ENCODE data around the gene RHNO1. TPM values are rescaled to one million over a fixed set of nuclear protein-coding genes. Genes with fewer than 3 reads are reported as not detected.
A peak's percentile ranks its signal among the peaks of the same experiment; 100 is the strongest.

Gene RHNO1
- total and polyA plus RNA-seq, 2 of the 13 experiments (the other 11 are each of a cell fraction or from before 2014, with no cell fraction given) = 27.2 to 49.6 TPM

GRCh38 chr12:2890388-2891239, 13.6 kb downstream of the RHNO1 start, which contains the start of gene TULP3 (continued):
- peak; percentile 76; the same call in 1 of the 2 replicates for TF ChIP-seq ZNF232 (CRISPR knock-in tag; IDR thresholded peaks at IDR 0.05; ENCODE audit: borderline replicate concordance)
- TF ChIP-seq ZBTB39 (CRISPR knock-in tag; IDR thresholded peaks at IDR 0.05) = 0 out of 2 replicates have a peak, but pooled peaks have one; percentile 84
- TF ChIP-seq NFYB (CRISPR knock-in tag; IDR thresholded peaks at IDR 0.05) = peak; percentile 94
- no peak for TF ChIP-seq ZNF432 (CRISPR knock-in tag; IDR thresholded peaks at IDR 0.05; ENCODE audit: borderline replicate concordance)
- TF ChIP-seq, protein P1, sequence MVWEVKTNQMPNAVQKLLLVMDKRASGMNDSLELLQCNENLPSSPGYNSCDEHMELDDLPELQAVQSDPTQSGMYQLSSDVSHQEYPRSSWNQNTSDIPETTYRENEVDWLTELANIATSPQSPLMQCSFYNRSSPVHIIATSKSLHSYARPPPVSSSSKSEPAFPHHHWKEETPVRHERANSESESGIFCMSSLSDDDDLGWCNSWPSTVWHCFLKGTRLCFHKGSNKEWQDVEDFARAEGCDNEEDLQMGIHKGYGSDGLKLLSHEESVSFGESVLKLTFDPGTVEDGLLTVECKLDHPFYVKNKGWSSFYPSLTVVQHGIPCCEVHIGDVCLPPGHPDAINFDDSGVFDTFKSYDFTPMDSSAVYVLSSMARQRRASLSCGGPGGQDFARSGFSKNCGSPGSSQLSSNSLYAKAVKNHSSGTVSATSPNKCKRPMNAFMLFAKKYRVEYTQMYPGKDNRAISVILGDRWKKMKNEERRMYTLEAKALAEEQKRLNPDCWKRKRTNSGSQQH (CRISPR knock-in tag; IDR thresholded peaks at IDR 0.05; ENCODE audit: low read depth) = 0 out of 2 replicates have a peak, but pooled peaks have one; percentile 44
- no peak for TF ChIP-seq RERE (CRISPR knock-in tag; IDR thresholded peaks at IDR 0.05; ENCODE audit: low read depth)
- peak; percentile 75 for TF ChIP-seq CBX1 (IDR thresholded peaks at IDR 0.05; ENCODE audit: low read depth)
- TF ChIP-seq PITX1 (CRISPR knock-in tag; IDR thresholded peaks at IDR 0.05) = peak; percentile 17
- peak; percentile 42; the same call in 1 of the 2 replicates for TF ChIP-seq ZSCAN9 (CRISPR knock-in tag; IDR thresholded peaks at IDR 0.05; ENCODE audit: borderline replicate concordance)
- 0 out of 2 replicates have a peak, but pooled peaks have one; percentile 37 for TF ChIP-seq THYN1 (CRISPR knock-in tag; IDR thresholded peaks at IDR 0.05; ENCODE audit: borderline replicate concordance, low read depth)
- peak; percentile 14 for TF ChIP-seq RXRA (CRISPR knock-in tag; IDR thresholded peaks at IDR 0.05)
- peak; percentile 64; the same call in 1 of the 2 replicates for TF ChIP-seq HOXA9 (CRISPR knock-in tag; IDR thresholded peaks at IDR 0.05; ENCODE audit: borderline replicate concordance)
- no peak for TF ChIP-seq ZNF644 (CRISPR knock-in tag; IDR thresholded peaks at IDR 0.05; ENCODE audit: low read depth)
- peak; percentile 92 for TF ChIP-seq GMEB1 (CRISPR knock-in tag; IDR thresholded peaks at IDR 0.05; ENCODE audit: borderline replicate concordance)
- TF ChIP-seq HOXA3 (CRISPR knock-in tag; IDR thresholded peaks at IDR 0.05) = peak; percentile 82
- TF ChIP-seq, protein P2, sequence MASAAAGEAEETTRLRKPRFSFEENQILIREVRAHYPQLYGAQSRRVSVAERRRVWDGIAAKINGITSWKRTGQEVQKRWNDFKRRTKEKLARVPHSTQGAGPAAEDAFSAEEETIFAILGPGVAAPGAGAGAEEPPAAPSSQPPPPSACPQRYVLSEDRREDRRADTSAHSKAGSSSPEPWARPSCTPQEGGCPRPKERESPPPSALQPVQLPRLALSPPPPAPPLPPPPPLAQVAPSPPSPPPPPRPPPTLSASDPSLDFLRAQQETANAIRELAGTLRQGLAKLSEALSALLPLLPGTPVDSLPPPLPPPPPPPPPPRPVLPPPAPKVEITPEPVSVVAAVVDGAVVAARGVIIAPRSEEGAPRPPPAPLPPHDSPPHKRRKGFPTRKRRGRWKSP (CRISPR knock-in tag; IDR thresholded peaks at IDR 0.05) = no peak
